ENCODE results near the gene TIMP3. TPM values are rescaled to one million over a fixed set of nuclear protein-coding genes. Genes with fewer than 3 reads are reported as not detected.
A peak's percentile ranks its signal among the peaks of the same experiment; 100 is the strongest.

TIMP3 gene
- polyA plus RNA-seq, 3 donors: not detected

GRCh38 chr22:32882360-32882755 lies 80.9 kb downstream of the TIMP3 start:
- WGBS (ENCODE audit: insufficient coverage): no CpG with 5 or more reads among the region's 4 CpGs
- Histone ChIP-seq H3K4me3 (replicated peaks in 1 of 3; ENCODE audit: low read depth in 2 of 3, low read length in 3 of 3) (no peak overlapping the region), H2AFZ (ENCODE audit: insufficient read depth, low read depth, low read length, poor library complexity, severe bottlenecking) (no peak overlapping the region), H3K27ac (ENCODE audit: low read depth in 1 of 2, low read length in 2 of 2) (no peak overlapping the region), H3K4me1 (ENCODE audit: control insufficient read depth in 1 of 2, insufficient read depth in 2 of 2, low read length in 2 of 2) (peaks cover 0 to 2% of the 10 kb centered on the region in 2 donors), H3K4me2 (replicated peaks; ENCODE audit: extremely low read depth, low read length, poor library complexity, severe bottlenecking) (peak overlapping the region; percentile 26), H4K20me1 (ENCODE audit: insufficient read depth, low read length) (no peaks in the 10 kb centered on the region), H3K36me3 (replicated peaks in 1 of 2; ENCODE audit: control insufficient read depth in 1 of 2, insufficient read depth in 2 of 2, low read length in 2 of 2) (no peaks in the 10 kb centered on the region), H3K9me3 (replicated peaks in 1 of 2; ENCODE audit: control insufficient read depth in 1 of 2, insufficient read depth in 1 of 2, low read length in 2 of 2) (no peaks in the 10 kb centered on the region), H3K27me3 (ENCODE audit: control insufficient read depth in 2 of 2, insufficient read depth in 2 of 2, low read length in 2 of 2) (peaks cover 3 to 19% of the 10 kb centered on the region in 2 donors), H3K9ac (ENCODE audit: insufficient read depth, low read length, poor library complexity, severe bottlenecking) (no peak overlapping the region), H3K79me2 (ENCODE audit: insufficient read depth, low read length) (no peaks in the 10 kb centered on the region)
- H3K4me1 Mint-ChIP-seq: peaks cover 13% of the 10 kb centered on the region
- H3K27ac Mint-ChIP-seq: no peak overlapping the region
- H3K9me3 Mint-ChIP-seq: peaks cover 0 to 1% (median 0%) of the 10 kb centered on the region in 7 donors
- TF ChIP-seq, protein P1, sequence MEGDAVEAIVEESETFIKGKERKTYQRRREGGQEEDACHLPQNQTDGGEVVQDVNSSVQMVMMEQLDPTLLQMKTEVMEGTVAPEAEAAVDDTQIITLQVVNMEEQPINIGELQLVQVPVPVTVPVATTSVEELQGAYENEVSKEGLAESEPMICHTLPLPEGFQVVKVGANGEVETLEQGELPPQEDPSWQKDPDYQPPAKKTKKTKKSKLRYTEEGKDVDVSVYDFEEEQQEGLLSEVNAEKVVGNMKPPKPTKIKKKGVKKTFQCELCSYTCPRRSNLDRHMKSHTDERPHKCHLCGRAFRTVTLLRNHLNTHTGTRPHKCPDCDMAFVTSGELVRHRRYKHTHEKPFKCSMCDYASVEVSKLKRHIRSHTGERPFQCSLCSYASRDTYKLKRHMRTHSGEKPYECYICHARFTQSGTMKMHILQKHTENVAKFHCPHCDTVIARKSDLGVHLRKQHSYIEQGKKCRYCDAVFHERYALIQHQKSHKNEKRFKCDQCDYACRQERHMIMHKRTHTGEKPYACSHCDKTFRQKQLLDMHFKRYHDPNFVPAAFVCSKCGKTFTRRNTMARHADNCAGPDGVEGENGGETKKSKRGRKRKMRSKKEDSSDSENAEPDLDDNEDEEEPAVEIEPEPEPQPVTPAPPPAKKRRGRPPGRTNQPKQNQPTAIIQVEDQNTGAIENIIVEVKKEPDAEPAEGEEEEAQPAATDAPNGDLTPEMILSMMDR (IDR thresholded peaks at IDR 0.05): no peak
- intact Hi-C loops (cut with micrococcal nuclease): no loop called here
- no peaks in the 10 kb centered on the region for H3K36me3 Mint-ChIP-seq
- H3K4me3 Mint-ChIP-seq: no peak overlapping the region
- H3K27me3 Mint-ChIP-seq (ENCODE audit: low read depth in 3 of 3): peaks cover 16 to 27% (median 24%) of the 10 kb centered on the region in 3 donors
- no peak for DNase-seq

DNA sequence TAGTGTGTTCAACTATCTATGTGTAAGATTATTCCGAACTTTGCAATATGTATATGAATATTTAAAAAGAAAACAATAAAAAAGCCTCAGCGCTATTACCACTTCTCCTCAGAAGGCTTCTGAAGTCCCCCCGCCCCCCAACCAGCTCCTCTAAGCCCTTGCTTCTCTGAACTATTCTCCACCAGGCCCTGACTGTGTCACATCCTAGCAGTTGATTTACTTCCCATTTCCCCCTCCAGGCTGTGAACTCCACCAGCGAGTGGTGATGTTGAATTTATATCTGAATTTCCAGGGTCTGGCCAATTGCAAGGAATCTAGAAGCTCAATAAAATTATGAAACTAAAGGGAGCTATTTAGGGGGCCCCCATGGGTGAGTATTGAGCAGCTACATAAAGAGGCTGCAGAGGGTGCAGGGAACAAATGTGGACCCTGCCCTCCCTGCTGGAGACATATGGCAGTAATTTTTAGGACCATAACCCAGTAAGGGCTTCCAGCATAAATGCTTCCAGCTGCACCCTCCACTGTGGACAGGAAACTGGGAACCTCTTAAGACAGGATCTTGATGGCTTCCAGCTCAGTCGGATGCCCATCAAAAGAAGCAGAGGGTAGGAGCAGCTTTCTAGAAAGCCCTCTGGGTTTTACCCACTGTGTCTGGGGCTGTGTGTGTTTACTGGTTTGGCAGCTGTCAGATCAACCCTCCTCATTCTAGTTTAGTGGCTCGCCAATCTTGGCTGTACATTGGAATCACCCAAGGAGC lies 81.4 kb downstream of the TIMP3 start:
- Histone ChIP-seq H4K20me1 (ENCODE audit: insufficient read depth, low read length) (no peaks in the 10 kb centered on the region), H3K9me3 (replicated peaks in 1 of 2; ENCODE audit: control insufficient read depth in 1 of 2, insufficient read depth in 1 of 2, low read length in 2 of 2) (no peaks in the 10 kb centered on the region), H3K4me3 (replicated peaks in 1 of 3; ENCODE audit: low read depth in 2 of 3, low read length in 3 of 3) (no peak overlapping the region), H3K79me2 (ENCODE audit: insufficient read depth, low read length) (no peaks in the 10 kb centered on the region), H2AFZ (ENCODE audit: insufficient read depth, low read depth, low read length, poor library complexity, severe bottlenecking) (no peak overlapping the region), H3K4me1 (ENCODE audit: control insufficient read depth in 1 of 2, insufficient read depth in 2 of 2, low read length in 2 of 2) (peaks cover 0 to 2% of the 10 kb centered on the region in 2 donors), H3K27me3 (ENCODE audit: control insufficient read depth in 2 of 2, insufficient read depth in 2 of 2, low read length in 2 of 2) (peaks cover 3 to 19% of the 10 kb centered on the region in 2 donors), H3K36me3 (replicated peaks in 1 of 2; ENCODE audit: control insufficient read depth in 1 of 2, insufficient read depth in 2 of 2, low read length in 2 of 2) (no peaks in the 10 kb centered on the region), H3K9ac (ENCODE audit: insufficient read depth, low read length, poor library complexity, severe bottlenecking) (no peak overlapping the region), H3K27ac (ENCODE audit: low read depth in 1 of 2, low read length in 2 of 2) (no peak overlapping the region), H3K4me2 (replicated peaks; ENCODE audit: extremely low read depth, low read length, poor library complexity, severe bottlenecking) (no peak overlapping the region)
- 14% methylated on average over 1 of the region's 6 CpGs for WGBS (ENCODE audit: insufficient coverage)
- no peak for DNase-seq
- Mint-ChIP-seq H3K4me1 (peaks cover 13% of the 10 kb centered on the region), H3K36me3 (no peaks in the 10 kb centered on the region), H3K27ac (no peak overlapping the region), H3K9me3 (peaks cover 0 to 1% (median 0%) of the 10 kb centered on the region in 7 donors), H3K27me3 (ENCODE audit: low read depth in 3 of 3) (peaks cover 16 to 26% (median 24%) of the 10 kb centered on the region in 3 donors), H3K4me3 (no peak overlapping the region)
- intact Hi-C loops (cut with micrococcal nuclease): no loop called here
- TF ChIP-seq, protein P1 (IDR thresholded peaks at IDR 0.05): no peak
